H9 (cell line): Measurements from ENCODE around the gene CHST8. TPM values are rescaled to one million over a fixed set of nuclear protein-coding genes. Genes with fewer than 3 reads are reported as not detected.

ENCODE experiments used
- DNase-seq: peaks from one replicate; pipeline ENCODE4 v3.0.0-alpha.2; 2017
- H2AFZ ChIP-seq: one replicate; pipeline ENCODE4 v1.6.1; 2013; ENCODE audit warnings: mild to moderate bottlenecking, low read length, control low read depth, moderate library complexity
- H2AK5ac ChIP-seq: 2 replicates; pipeline ENCODE4 v1.6.1; 2013; ENCODE audit warnings: low read length, control low read depth, mixed read lengths; ENCODE audit not compliant: insufficient read length
- H2BK120ac ChIP-seq: one replicate; pipeline ENCODE4 v1.6.1; 2013; ENCODE audit warnings: low read depth, mild to moderate bottlenecking, low read length, control low read depth, inconsistent platforms; ENCODE audit not compliant: poor library complexity, severe bottlenecking
- H2BK12ac ChIP-seq: 2 replicates; pipeline ENCODE4 v1.6.1; 2013; ENCODE audit warnings: low read length, control low read depth, mixed read lengths, low read depth; ENCODE audit not compliant: insufficient read length
- H2BK15ac ChIP-seq: 2 replicates; pipeline ENCODE4 v1.6.1; 2013; ENCODE audit warnings: low read depth, low read length, control low read depth
- H2BK20ac ChIP-seq: one replicate; pipeline ENCODE4 v1.6.1; 2013; ENCODE audit warnings: low read depth, mild to moderate bottlenecking, low read length, control low read depth, inconsistent platforms; ENCODE audit not compliant: poor library complexity, severe bottlenecking
- H2BK5ac ChIP-seq: 2 replicates; pipeline ENCODE4 v1.6.1; 2013; ENCODE audit warnings: low read length, control low read depth, mixed read lengths; ENCODE audit not compliant: insufficient read length
- H3K14ac ChIP-seq: 2 replicates; pipeline ENCODE4 v1.6.1; 2013; ENCODE audit warnings: low read length, control low read depth; ENCODE audit not compliant: insufficient read depth
- H3K18ac ChIP-seq: 2 replicates; pipeline ENCODE4 v1.6.1; 2013; ENCODE audit warnings: low read depth, mild to moderate bottlenecking, mixed read lengths, low read length, control low read depth; ENCODE audit not compliant: insufficient read length
- H3K23ac ChIP-seq: 2 replicates; pipeline ENCODE4 v1.6.1; 2013; ENCODE audit warnings: low read length, control low read depth, mixed read lengths, low read depth; ENCODE audit not compliant: insufficient read length
- H3K23me2 ChIP-seq: 2 replicates; pipeline ENCODE4 v1.6.1; 2013; ENCODE audit warnings: low read depth, mild to moderate bottlenecking, mixed read lengths, low read length, control low read depth; ENCODE audit not compliant: insufficient read length, poor library complexity, severe bottlenecking
- H3K27ac ChIP-seq: 2 replicates; pipeline ENCODE4 v1.5.1; 2013; ENCODE audit warnings: low read length, control low read depth, mixed read lengths, low read depth; ENCODE audit not compliant: insufficient read length
- H3K27me3 ChIP-seq: 2 replicates; pipeline ENCODE4 v1.6.1; 2013; ENCODE audit warnings: low read length, control low read depth, inconsistent platforms; ENCODE audit not compliant: insufficient read depth
- H3K4ac ChIP-seq: 2 replicates; pipeline ENCODE4 v1.6.1; 2013; ENCODE audit warnings: low read depth, mild to moderate bottlenecking, control low read depth, inconsistent platforms, low read length, moderate library complexity
- H3K4me1 ChIP-seq: 2 replicates; pipeline ENCODE4 v1.6.1; 2013; ENCODE audit warnings: low read length, control low read depth, inconsistent platforms; ENCODE audit not compliant: insufficient read depth
- H3K4me2 ChIP-seq: 2 replicates; pipeline ENCODE4 v1.6.1; 2013; ENCODE audit warnings: low read length, control low read depth, mixed read lengths; ENCODE audit not compliant: insufficient read length, insufficient read depth
- H3K56ac ChIP-seq: 2 replicates; pipeline ENCODE4 v1.6.1; 2013; ENCODE audit warnings: low read depth, mild to moderate bottlenecking, mixed read lengths, low read length, control low read depth; ENCODE audit not compliant: insufficient read length
- H3K79me1 ChIP-seq: 2 replicates; pipeline ENCODE4 v1.6.1; 2013; ENCODE audit warnings: low read depth, mild to moderate bottlenecking, moderate library complexity, low read length, control low read depth, inconsistent platforms; ENCODE audit not compliant: insufficient read depth, poor library complexity, severe bottlenecking
- H3K79me2 ChIP-seq: 2 replicates; pipeline ENCODE4 v1.6.1; 2013; ENCODE audit warnings: low read length, control low read depth, inconsistent platforms; ENCODE audit not compliant: insufficient read depth
- H3K9ac ChIP-seq: 2 replicates; pipeline ENCODE4 v1.6.1; 2013; ENCODE audit warnings: low read length, control low read depth, mixed read lengths; ENCODE audit not compliant: insufficient read length; ENCODE audit errors: extremely low read depth
- H3K9me3 ChIP-seq: one replicate; pipeline ENCODE4 v1.6.1; 2013; ENCODE audit warnings: low read depth, low read length, inconsistent platforms; ENCODE audit not compliant: control insufficient read depth
- H3T11ph ChIP-seq: one replicate; pipeline ENCODE4 v1.6.1; 2013; ENCODE audit warnings: mild to moderate bottlenecking, low read length, control low read depth, inconsistent platforms
- H4K20me1 ChIP-seq: one replicate; pipeline ENCODE4 v1.6.1; 2013; ENCODE audit not compliant: control insufficient read depth, insufficient read length, insufficient read depth
- H4K5ac ChIP-seq: 2 replicates; pipeline ENCODE4 v1.6.1; 2013; ENCODE audit warnings: low read depth, mild to moderate bottlenecking, mixed read lengths, low read length, control low read depth; ENCODE audit not compliant: insufficient read length
- H4K8ac ChIP-seq: replicated peaks from 2 replicates; pipeline ENCODE4 v1.6.1; 2013; ENCODE audit warnings: low read length, control low read depth, mixed read lengths, low read depth; ENCODE audit not compliant: insufficient read length
- H4K91ac ChIP-seq: 2 replicates; pipeline ENCODE4 v1.6.1; 2013; ENCODE audit warnings: low read depth, mild to moderate bottlenecking, moderate library complexity, mixed read lengths, low read length, control low read depth; ENCODE audit not compliant: insufficient read length
- H3K27ac Mint-ChIP-seq, 3 experiments: 2 replicates in 2 of 3; 3 replicates in 1 of 3; pipeline ENCODE4 v1.8.0; 2020 to 2021; ENCODE audit warnings: mixed read lengths in 3 of 3, mild to moderate bottlenecking in 1 of 3, moderate library complexity in 1 of 3
- H3K27me3 Mint-ChIP-seq: 2 replicates; pipeline ENCODE4 v1.8.0; 2021; ENCODE audit warnings: low read depth, mild to moderate bottlenecking, moderate library complexity, mixed read lengths
- H3K36me3 Mint-ChIP-seq, 3 experiments: 2 replicates in 2 of 3; 3 replicates in 1 of 3; pipeline ENCODE4 v1.8.0; 2020 to 2021; ENCODE audit warnings: low read depth in 3 of 3, mixed read lengths in 3 of 3; ENCODE audit not compliant: insufficient read depth in 1 of 3
- H3K4me1 Mint-ChIP-seq, 2 experiments: 2 replicates each; pipeline ENCODE4 v1.8.0; 2020; ENCODE audit warnings: mixed read lengths in 2 of 2
- H3K4me3 Mint-ChIP-seq, 2 experiments: 2 replicates in 1 of 2; 3 replicates in 1 of 2; pipeline ENCODE4 v1.8.0; 2020 to 2021; ENCODE audit warnings: mild to moderate bottlenecking in 2 of 2, mixed read lengths in 2 of 2, moderate library complexity in 1 of 2
- H3K9me3 Mint-ChIP-seq, 2 experiments: 2 replicates in 1 of 2; 3 replicates in 1 of 2; pipeline ENCODE4 v1.8.0; 2020; ENCODE audit warnings: mild to moderate bottlenecking in 2 of 2, mixed read lengths in 2 of 2, moderate library complexity in 1 of 2
- CTCF ChIP-seq: fragments of 200-600 bp; sonication (generic); conservative IDR thresholded peaks from 3 replicates; pipeline ENCODE4 v1.8.0; 2021; ENCODE audit warnings: antibody characterized with exemption, mild to moderate bottlenecking
- WGBS: extraction: QIAGEN DNeasy Blood & Tissue Kit; methylation state at CpG from one replicate; pipeline ENCODE4 v1.1.7; 2013; ENCODE audit warnings: missing lambda C conversion rate, low lambda C conversion rate, mixed read lengths; ENCODE audit not compliant: insufficient read length; ENCODE audit errors: extremely low coverage; 5-methylcytosine and 5-hydroxymethylcytosine counted together
- total RNA-seq: library from RNA; stranded (reverse); gene quantifications from 2 replicates; pipeline ENCODE4 v1.2.1, GENCODE V29; 2021

CHST8 gene
- total RNA-seq, 1 experiment from 2014 or later: 5.1 TPM

DNA sequence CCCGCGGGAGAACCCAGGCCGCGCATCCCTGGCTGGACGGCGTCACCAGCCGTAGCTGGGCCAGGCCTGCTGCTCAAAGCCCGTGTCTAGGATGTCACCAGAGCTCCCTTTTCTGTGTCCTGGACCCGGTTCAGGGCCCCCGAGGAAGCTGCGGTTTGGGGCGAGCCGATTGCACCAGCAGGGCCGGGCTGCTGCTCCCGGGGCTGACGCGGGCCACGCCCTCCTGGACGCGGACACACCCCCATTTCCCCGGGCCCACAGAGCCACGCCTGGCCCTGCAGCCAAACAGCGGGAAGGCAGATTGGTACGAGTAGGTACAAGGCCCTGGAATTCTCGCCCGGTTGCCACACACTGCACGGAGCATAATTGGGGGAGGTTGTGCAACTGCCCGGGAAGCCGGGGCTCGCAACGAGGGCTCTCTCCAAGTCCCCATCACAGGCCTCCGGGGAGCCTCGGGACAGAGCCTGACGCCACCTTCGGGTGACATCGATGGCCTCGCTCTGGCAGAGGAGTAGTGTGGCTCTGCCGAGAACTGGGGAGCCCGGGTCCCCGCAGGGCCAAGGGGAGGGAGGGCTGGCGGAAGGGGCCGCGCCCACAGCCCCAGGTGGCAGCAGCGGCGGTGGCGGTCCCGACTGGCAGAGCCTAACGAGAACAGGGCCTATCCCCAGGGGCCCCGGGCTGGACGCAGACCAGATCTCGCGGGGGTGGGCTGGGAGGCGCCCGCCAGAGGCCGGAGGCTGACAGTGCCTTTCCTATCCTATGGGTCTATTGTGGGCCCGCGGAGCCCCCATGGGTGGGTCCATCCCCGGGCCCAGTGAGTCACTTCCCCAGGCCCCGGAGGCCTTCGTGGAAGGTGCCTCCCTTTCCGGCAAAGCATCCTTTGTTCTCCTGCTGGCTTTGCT lies 198.4 kb downstream of the CHST8 start:
- Histone ChIP-seq H3K79me1 (no peaks in the 10 kb centered on the region), H2BK20ac (no peak overlapping the region), H2BK120ac (no peak overlapping the region), H3K14ac (peak overlapping the region; percentile 84; the same call in 1 of the 2 replicates), H4K91ac (no peak overlapping the region), H3K27me3 (no peaks in the 10 kb centered on the region), H3K4me2 (peak overlapping the region; percentile 69), H2AFZ (no peak overlapping the region), H3K23me2 (peaks cover 14% of the 10 kb centered on the region), H3K56ac (no peak overlapping the region), H3K4ac (no peak overlapping the region), H3K9me3 (no peaks in the 10 kb centered on the region), H3K27ac (no peak overlapping the region), H2BK5ac (no peak overlapping the region), H2BK12ac (no peak overlapping the region), H3K4me1 (no peaks in the 10 kb centered on the region; the same call in 1 of the 2 replicates), H3K18ac (peak overlapping the region; percentile 75), H3K9ac (peak overlapping the region; percentile 6), H3K79me2 (no peaks in the 10 kb centered on the region), H3T11ph (no peak overlapping the region), H4K8ac (no peak overlapping the region), H2AK5ac (no peak overlapping the region), H2BK15ac (no peak overlapping the region; the same call in 1 of the 2 replicates), H3K23ac (no peak overlapping the region), H4K5ac (no peak overlapping the region), H4K20me1 (no peaks in the 10 kb centered on the region)
- H3K36me3 Mint-ChIP-seq: peaks cover 0 to 3% (median 0%) of the 10 kb centered on the region in 3 experiments; a peak in 2 of 7 replicates
- TF ChIP-seq CTCF: no peak; the same call in 2 of the 3 replicates
- no peaks in the 10 kb centered on the region for H3K9me3 Mint-ChIP-seq
- DNase-seq: peak; percentile 83
- no peak overlapping the region; a peak in 1 of 7 replicates for H3K27ac Mint-ChIP-seq
- H3K4me3 Mint-ChIP-seq: peak overlapping the region; percentile 66 to 77
- peaks cover 13% of the 10 kb centered on the region for H3K27me3 Mint-ChIP-seq
- peaks cover 12 to 19% of the 10 kb centered on the region in 2 experiments for H3K4me1 Mint-ChIP-seq
- no CpG with 5 or more reads among the region's 61 CpGs for WGBS
